Activated naive CD4-positive, alpha-beta T cell treated with anti-CD3 and anti-CD28 coated beads, Interleukin-2, amount 10 ng/mL, durations not matched to agents 7 days and 5 days (primary cell): ENCODE data around the gene ATG2A.

Experiments used
- CTCF ChIA-PET: fragments of 350-600 bp; sonication (Branson Sonifier 250); formaldehyde crosslinking; loops from one replicate; lab custom pipeline; 2021; ENCODE audit warnings: antibody characterized with exemption; lab: Charles Lee
- DNase-seq: peaks from one replicate; pipeline ENCODE4 v3.0.0-alpha.2; 2020
- H3K27ac Mint-ChIP-seq: one replicate; pipeline ENCODE4 v1.8.0; 2021; ENCODE audit warnings: mild to moderate bottlenecking, moderate library complexity, mixed read lengths
- H3K27me3 Mint-ChIP-seq: one replicate; pipeline ENCODE4 v1.8.0; 2021; ENCODE audit warnings: mild to moderate bottlenecking, mixed read lengths
- H3K36me3 Mint-ChIP-seq: one replicate; pipeline ENCODE4 v1.8.0; 2021; ENCODE audit warnings: mixed read lengths
- H3K4me1 Mint-ChIP-seq: one replicate; pipeline ENCODE4 v1.8.0; 2021; ENCODE audit warnings: mixed read lengths
- H3K4me3 Mint-ChIP-seq: one replicate; pipeline ENCODE4 v1.8.0; 2021; ENCODE audit warnings: mild to moderate bottlenecking, moderate library complexity, mixed read lengths
- H3K9me3 Mint-ChIP-seq: one replicate; pipeline ENCODE4 v1.8.0; 2021; ENCODE audit warnings: mixed read lengths

ATG2A gene

GRCh38 chr11:64871492-64871891, 45.5 kb downstream of the ATG2A start:
- peak overlapping the region; percentile 57 for H3K4me3 Mint-ChIP-seq
- peaks cover 65% of the 10 kb centered on the region for H3K36me3 Mint-ChIP-seq

GRCh38 chr11:64870893-64871466, 46.0 kb downstream of the ATG2A start:
- peaks cover 90% of the 10 kb centered on the region for H3K4me1 Mint-ChIP-seq
- peak overlapping the region; percentile 57 for H3K4me3 Mint-ChIP-seq
- peak overlapping the region; percentile 86 for H3K27ac Mint-ChIP-seq
- CTCF ChIA-PET, result interaction anchor here (0.9 to 3.3 kb wide), 4 partner anchors 9 to 228 kb away, joined by 3 to 47 read pairs (median 16); no protein-coding TSS in a partner anchor
- no peaks in the 10 kb centered on the region for H3K9me3 Mint-ChIP-seq
- H3K27me3 Mint-ChIP-seq, result no peaks in the 10 kb centered on the region
- H3K36me3 Mint-ChIP-seq, result peaks cover 65% of the 10 kb centered on the region
- DNase-seq, result no peak

More at GRCh38 chr11:64871492-64871891, 45.5 kb downstream of the ATG2A start:
- no peak for DNase-seq
- Mint-ChIP-seq H3K27ac (peak overlapping the region; percentile 86), H3K4me1 (peaks cover 89% of the 10 kb centered on the region), H3K27me3 (no peaks in the 10 kb centered on the region), H3K9me3 (no peaks in the 10 kb centered on the region)
- CTCF ChIA-PET, result interaction anchor here (31.5 kb wide), 1 partner anchor 22 kb away, joined by 592 read pairs; the partner anchor contains the start of gene CDC42BPG

DNA sequence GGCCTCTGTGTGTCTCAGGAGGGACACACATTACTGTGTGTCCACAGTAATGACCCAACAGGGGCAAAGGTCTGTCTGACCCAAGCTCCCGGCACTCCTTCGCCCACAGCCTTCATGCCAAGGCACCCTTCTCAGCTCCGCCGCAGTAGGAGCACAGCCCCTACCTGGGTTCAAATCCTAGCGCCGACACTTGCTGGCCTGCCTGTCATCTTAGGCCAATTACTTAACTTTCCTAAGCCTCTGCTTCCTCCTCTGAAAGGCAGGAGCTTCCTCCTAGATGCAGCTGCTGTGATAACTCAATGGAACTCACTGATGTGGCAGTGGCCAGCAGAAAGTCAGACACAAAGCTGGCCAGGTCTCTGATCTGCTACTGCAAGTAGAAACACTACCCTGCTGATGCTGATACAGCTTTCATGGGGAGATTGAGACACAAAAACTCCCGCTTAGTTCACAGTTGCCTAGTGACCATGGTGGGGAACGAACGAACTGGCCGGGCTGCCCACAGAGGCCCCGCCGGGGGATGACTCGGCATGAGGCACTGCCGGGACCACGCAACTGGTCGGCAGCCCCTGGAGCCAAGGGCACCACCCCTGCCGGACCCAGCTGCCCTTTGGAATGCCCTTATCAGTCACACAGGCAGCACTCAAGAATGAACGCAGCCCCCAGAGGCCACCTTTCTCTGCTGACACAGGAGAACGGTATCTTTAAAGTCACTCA, 46.7 kb downstream of the ATG2A start:
- Mint-ChIP-seq H3K36me3 (peaks cover 65% of the 10 kb centered on the region), H3K9me3 (no peaks in the 10 kb centered on the region)
- CTCF ChIA-PET, result interaction anchor here (0.9 to 12.0 kb wide), 7 partner anchors 7 to 229 kb away, joined by 3 to 145 read pairs (median 14); partner anchors contain the start of gene EHD1

DNA sequence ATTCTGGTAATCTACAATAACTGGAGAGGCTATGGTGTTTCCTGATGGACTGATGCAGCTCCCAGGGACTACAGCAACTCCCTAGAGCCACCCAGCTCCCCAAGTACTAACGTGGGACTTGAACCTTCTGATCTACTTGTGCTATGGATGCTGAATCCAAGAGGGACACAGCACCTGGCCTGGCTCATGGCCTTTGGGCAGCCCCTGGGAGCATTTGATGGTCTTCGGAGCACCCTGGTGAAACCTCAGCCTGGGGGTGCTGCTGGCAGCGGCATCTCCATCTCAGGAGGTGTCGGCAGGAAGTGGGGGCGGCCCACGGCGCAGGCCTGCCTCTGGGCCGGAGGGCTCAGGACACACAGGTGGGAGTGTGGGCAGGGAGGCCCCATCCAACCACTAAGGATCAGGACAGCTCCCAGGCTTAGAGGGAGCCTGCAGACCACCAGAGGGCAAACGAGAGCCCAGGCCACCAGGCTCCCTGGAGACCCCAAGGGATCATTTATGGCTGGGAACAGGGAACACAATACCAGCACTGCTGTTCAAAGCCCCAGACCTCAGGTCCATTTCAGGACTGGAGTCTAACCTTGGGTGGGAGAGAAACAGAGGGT, 47.3 kb downstream of the ATG2A start:
- Mint-ChIP-seq H3K9me3 (no peaks in the 10 kb centered on the region), H3K4me3 (peak overlapping the region; percentile 59), H3K4me1 (peaks cover 90% of the 10 kb centered on the region), H3K36me3 (peaks cover 66% of the 10 kb centered on the region), H3K27ac (peak overlapping the region; percentile 86), H3K27me3 (no peaks in the 10 kb centered on the region)
- no peak for DNase-seq
- CTCF ChIA-PET, result interaction anchor here (0.6 to 12.0 kb wide), 11 partner anchors 8 to 230 kb away, joined by 3 to 145 read pairs (median 5); partner anchors contain the start of genes CDC42BPG and EHD1

More for the DNA sequence above, 46.7 kb downstream of the ATG2A start:
- Mint-ChIP-seq H3K4me3 (peak overlapping the region; percentile 45), H3K4me1 (peaks cover 90% of the 10 kb centered on the region), H3K27me3 (no peaks in the 10 kb centered on the region), H3K27ac (peak overlapping the region; percentile 86)
- DNase-seq, result no peak

DNA sequence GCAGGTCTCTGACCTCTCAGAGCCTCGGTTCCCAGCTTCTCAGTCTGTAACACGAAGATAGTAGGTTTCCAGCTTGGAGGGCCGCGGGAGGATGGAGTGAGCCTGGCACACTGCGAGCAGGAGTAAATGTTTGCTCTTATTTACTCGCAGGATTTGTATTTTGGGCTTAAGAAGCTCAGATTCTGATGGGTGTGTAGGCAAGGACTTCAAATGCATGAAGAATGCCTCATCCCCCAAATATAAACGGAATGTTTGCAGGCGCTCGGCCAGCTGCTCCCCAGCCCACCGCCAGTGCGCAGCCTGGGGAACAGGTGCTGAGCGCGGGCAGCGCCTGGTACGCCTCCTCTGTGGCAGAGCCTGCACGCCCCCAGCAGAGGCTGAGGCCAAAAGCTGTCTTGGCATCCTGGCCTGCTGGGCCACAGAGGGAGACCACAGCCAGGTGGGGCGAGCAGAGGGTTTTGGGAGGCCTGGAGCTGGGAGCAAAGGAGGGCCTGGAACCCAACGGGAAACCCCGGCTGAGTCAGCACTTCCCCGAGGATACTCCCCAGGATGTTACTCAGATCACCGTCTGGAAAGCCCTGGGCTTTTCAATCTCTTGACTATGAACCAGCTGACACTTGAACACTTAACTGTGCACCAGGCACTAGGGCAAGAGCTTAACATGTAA, 48.0 kb downstream of the ATG2A start:
- H3K9me3 Mint-ChIP-seq, result no peaks in the 10 kb centered on the region
- peak overlapping the region; percentile 86 for H3K27ac Mint-ChIP-seq
- CTCF ChIA-PET, result interaction anchor here (0.6 to 12.0 kb wide), 10 partner anchors 9 to 230 kb away, joined by 3 to 145 read pairs (median 6); partner anchors contain the start of genes CDC42BPG and EHD1
- no peaks in the 10 kb centered on the region for H3K27me3 Mint-ChIP-seq
- DNase-seq, result no peak
- peaks cover 60% of the 10 kb centered on the region for H3K36me3 Mint-ChIP-seq
- H3K4me1 Mint-ChIP-seq, result peaks cover 90% of the 10 kb centered on the region
- peak overlapping the region; percentile 59 for H3K4me3 Mint-ChIP-seq

- no peak for DNase-seq
- peaks cover 95% of the 10 kb centered on the region for H3K4me1 Mint-ChIP-seq
- no peaks in the 10 kb centered on the region for H3K9me3 Mint-ChIP-seq
- H3K27ac Mint-ChIP-seq, result peak overlapping the region; percentile 81
- H3K36me3 Mint-ChIP-seq, result peaks cover 53% of the 10 kb centered on the region
- CTCF ChIA-PET, result interaction anchor here (1.8 to 12.0 kb wide), 5 partner anchors 8 to 19 kb away, joined by 5 to 145 read pairs (median 29); partner anchors contain the start of gene EHD1
- H3K27me3 Mint-ChIP-seq, result no peaks in the 10 kb centered on the region
- peak overlapping the region; percentile 24 for H3K4me3 Mint-ChIP-seq
Observed at GRCh38 chr11:64867748-64868462, 49.1 kb downstream of the ATG2A start.

- Mint-ChIP-seq H3K4me3 (no peak overlapping the region), H3K27ac (peak overlapping the region; percentile 100), H3K9me3 (no peaks in the 10 kb centered on the region), H3K27me3 (no peaks in the 10 kb centered on the region), H3K4me1 (peaks cover 93% of the 10 kb centered on the region), H3K36me3 (peaks cover 45% of the 10 kb centered on the region)
- CTCF ChIA-PET, result interaction anchor here (1.3 to 12.0 kb wide), 4 partner anchors 12 to 28 kb away, joined by 4 to 145 read pairs (median 56); partner anchors contain the start of gene EHD1
- DNase-seq, result no peak
Observed at GRCh38 chr11:64866173-64866491, 50.9 kb downstream of the ATG2A start.

DNA sequence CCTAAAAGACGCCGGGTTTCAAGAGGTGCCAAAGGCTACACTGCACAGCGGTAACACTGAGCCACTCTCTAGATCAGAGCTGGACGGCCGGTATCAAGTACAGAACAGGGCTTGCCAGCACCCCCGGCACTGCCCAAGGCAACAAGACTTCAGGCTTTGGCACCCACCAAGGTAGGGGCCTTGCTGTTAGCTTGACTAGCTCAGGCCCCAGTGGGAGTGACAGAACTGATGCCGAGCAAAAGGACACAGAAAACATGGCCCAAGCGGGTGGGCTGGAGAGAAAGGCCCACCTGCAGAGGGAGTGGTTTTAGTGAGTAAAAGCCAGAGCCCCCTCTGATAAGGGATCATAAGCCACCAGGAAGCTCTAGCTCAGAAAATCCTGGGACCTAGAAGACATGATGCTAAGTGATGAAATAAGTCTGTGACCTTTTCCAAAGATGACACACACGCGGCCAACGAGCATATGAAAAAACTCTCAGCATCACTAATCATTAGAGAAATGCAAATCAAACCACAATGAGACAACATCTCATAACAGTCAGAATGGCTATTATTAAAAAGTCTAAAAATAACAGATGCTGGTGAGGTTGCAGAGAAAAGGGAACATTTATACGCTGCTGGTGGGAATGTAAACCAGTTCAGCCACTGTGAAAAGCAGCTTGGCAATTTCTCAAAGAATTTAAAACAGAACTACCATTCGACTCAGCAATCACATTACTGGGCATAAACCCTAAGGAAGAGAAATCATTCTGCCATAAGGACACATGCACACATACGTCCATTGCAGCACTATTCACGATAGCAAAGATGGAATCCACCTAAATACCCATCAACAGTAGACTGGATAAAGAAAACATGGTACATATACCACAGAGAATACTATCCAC, 51.5 kb downstream of the ATG2A start:
- peaks cover 45% of the 10 kb centered on the region for H3K36me3 Mint-ChIP-seq
- peaks cover 94% of the 10 kb centered on the region for H3K4me1 Mint-ChIP-seq
- peak overlapping the region; percentile 100 for H3K27ac Mint-ChIP-seq
- no peaks in the 10 kb centered on the region for H3K27me3 Mint-ChIP-seq
- no peak for DNase-seq
- no peaks in the 10 kb centered on the region for H3K9me3 Mint-ChIP-seq
- CTCF ChIA-PET, result interaction anchor here (1.2 to 12.0 kb wide), 6 partner anchors 12 to 28 kb away, joined by 3 to 145 read pairs (median 6); partner anchors contain the start of gene EHD1
- H3K4me3 Mint-ChIP-seq, result no peak overlapping the region

GRCh38 chr11:64864473-64865285, 52.3 kb downstream of the ATG2A start:
- H3K4me1 Mint-ChIP-seq, result peaks cover 94% of the 10 kb centered on the region
- CTCF ChIA-PET, result interaction anchor here (1.2 to 12.0 kb wide), 7 partner anchors 11 to 253 kb away, joined by 3 to 145 read pairs (median 7); partner anchors contain the start of genes EHD1 and ZNHIT2
- H3K36me3 Mint-ChIP-seq, result peaks cover 49% of the 10 kb centered on the region
- H3K4me3 Mint-ChIP-seq, result peak overlapping the region; percentile 56
- peak overlapping the region; percentile 100 for H3K27ac Mint-ChIP-seq
- no peaks in the 10 kb centered on the region for H3K27me3 Mint-ChIP-seq
- DNase-seq, result no peak
- no peaks in the 10 kb centered on the region for H3K9me3 Mint-ChIP-seq

DNA sequence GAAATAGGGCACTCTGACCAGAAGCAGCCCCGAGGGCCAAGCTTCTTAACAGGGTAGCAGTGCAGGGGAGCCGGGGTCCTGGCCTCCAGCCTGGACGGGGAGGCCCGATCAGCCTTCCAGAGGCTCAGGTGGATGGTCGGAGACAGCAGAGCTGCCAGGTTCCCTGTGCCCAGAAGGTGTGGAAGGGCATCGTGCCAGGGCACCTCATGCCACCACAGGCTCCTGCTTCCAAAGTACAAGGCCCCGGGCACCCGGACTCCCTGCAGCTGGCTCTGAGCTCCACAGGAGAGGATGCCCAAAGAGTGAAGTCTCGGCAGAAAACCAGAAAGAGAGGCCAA, 52.9 kb downstream of the ATG2A start:
- peaks cover 94% of the 10 kb centered on the region for H3K4me1 Mint-ChIP-seq
- H3K27ac Mint-ChIP-seq, result peak overlapping the region; percentile 100
- no peak for DNase-seq
- peak overlapping the region; percentile 56 for H3K4me3 Mint-ChIP-seq
- CTCF ChIA-PET, result interaction anchor here (1.2 to 12.0 kb wide), 7 partner anchors 11 to 253 kb away, joined by 3 to 145 read pairs (median 7); partner anchors contain the start of genes EHD1 and ZNHIT2
- no peaks in the 10 kb centered on the region for H3K9me3 Mint-ChIP-seq
- no peaks in the 10 kb centered on the region for H3K27me3 Mint-ChIP-seq
- peaks cover 50% of the 10 kb centered on the region for H3K36me3 Mint-ChIP-seq

DNA sequence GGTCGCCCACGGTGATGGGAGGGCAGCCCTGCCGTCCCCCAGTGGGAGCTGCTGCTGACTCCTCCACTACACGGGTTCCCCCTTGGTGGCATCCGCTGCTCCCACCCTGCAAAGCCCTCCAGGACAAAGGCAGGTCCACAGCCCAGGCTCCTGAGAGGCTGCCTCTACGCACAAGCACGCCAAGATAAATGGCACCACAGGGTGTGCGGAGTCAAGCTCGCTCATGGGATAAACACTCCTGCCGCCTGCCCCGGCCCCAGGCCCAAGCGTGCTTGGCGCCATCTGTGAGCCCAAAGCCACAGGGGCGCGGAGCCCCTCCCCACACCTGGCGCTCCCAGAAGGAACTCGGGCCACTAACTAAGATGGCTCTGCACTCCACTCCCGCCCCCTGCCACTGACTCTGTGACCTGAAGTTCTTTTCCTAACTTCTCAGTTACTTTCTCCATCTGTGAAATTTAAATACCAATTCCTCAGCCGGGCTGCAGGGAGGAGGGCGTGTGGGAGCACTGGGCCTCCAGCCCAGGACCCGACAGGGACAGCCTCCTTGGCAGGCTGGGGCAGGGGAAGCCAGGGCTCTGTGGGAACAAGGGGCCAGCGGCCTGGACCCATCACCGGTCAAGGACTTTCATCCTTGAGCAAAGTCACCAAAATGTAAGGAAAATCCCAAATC, 53.5 kb downstream of the ATG2A start:
- no peaks in the 10 kb centered on the region for H3K27me3 Mint-ChIP-seq
- CTCF ChIA-PET, result interaction anchor here (1.4 to 12.0 kb wide), 5 partner anchors 10 to 254 kb away, joined by 3 to 145 read pairs (median 9); partner anchors contain the start of genes EHD1 and ZNHIT2
- H3K36me3 Mint-ChIP-seq, result peaks cover 51% of the 10 kb centered on the region
- H3K4me1 Mint-ChIP-seq, result peaks cover 94% of the 10 kb centered on the region
- no peak for DNase-seq
- H3K27ac Mint-ChIP-seq, result peak overlapping the region; percentile 100
- peak overlapping the region; percentile 4 for H3K4me3 Mint-ChIP-seq
- no peaks in the 10 kb centered on the region for H3K9me3 Mint-ChIP-seq
